H7 (cell line): Measurements from ENCODE around the gene SDC3. TPM values are rescaled to one million over a fixed set of nuclear protein-coding genes. Genes with fewer than 3 reads are reported as not detected.
"Not testable (repeated sequence)": the region's sequence is repeated elsewhere in the genome, so short reads cannot be mapped to it uniquely, and the experiment has no call there.

Experiments
- DNase-seq: peaks from one replicate; pipeline ENCODE4 v3.0.0; 2012
- H3K27me3 ChIP-seq: 2 replicates; pipeline ENCODE4 v1.6.0; 2011; ENCODE audit warnings: mild to moderate bottlenecking, low read length; ENCODE audit not compliant: control insufficient read depth, insufficient read depth
- H3K36me3 ChIP-seq: replicated peaks from 2 replicates; pipeline ENCODE4 v1.5.1; 2011; ENCODE audit warnings: low read length; ENCODE audit not compliant: control insufficient read depth, insufficient read depth
- H3K4me3 ChIP-seq: 2 replicates; pipeline ENCODE4 v1.5.1; 2011; ENCODE audit warnings: low read depth, mild to moderate bottlenecking, control low read depth, low read length, moderate library complexity; ENCODE audit not compliant: insufficient read depth
- total RNA-seq: library from RNA; depleted of rRNA; stranded (reverse); fragments of >200 nt; shearing (Covaris generic); gene quantifications from 2 replicates; pipeline ENCODE4 v1.2.3, GENCODE V29; 2014

The SDC3 gene
- total RNA-seq, 1 experiment from 2014 or later = 38.0 TPM

- no peaks in the 10 kb centered on the region for H3K27me3 ChIP-seq
- H3K36me3 ChIP-seq = peaks cover 37% of the 10 kb centered on the region
- no peak for DNase-seq
- no peak overlapping the region for H3K4me3 ChIP-seq
Measured at GRCh38 chr1:30936541-30937171, 28.1 kb upstream of the SDC3 start.

- H3K27me3 ChIP-seq, DNase-seq: not testable (repeated sequence)
- H3K36me3 ChIP-seq = peaks cover 31% of the 10 kb centered on the region
Measured at GRCh38 chr1:30935758-30936157, 27.2 kb upstream of the SDC3 start.

DNA sequence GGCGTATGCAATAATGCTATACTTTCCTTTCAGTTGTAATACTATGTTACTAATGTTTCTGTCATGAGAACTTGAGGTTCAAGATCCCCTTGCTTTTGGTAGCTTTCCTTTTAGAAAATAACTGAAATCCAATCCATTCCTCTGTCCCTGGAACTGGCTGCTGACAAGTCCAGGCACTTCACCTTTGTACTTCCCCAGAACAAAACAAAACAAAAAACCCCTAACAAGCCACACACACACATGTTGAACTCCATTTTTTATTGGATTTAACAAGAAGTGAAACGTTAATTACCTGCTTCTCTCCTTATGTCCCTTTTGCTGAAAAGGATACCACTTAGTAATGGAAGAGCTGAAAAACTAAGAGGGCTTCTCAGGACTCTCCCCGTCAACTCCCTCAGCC is 26.1 kb upstream of the SDC3 start:
- H3K4me3 ChIP-seq = no peak overlapping the region
- no peaks in the 10 kb centered on the region for H3K27me3 ChIP-seq
- peaks cover 31% of the 10 kb centered on the region for H3K36me3 ChIP-seq
- DNase-seq = no peak

More at GRCh38 chr1:30935758-30936157, 27.2 kb upstream of the SDC3 start:
- not testable (repeated sequence) for H3K4me3 ChIP-seq

DNA sequence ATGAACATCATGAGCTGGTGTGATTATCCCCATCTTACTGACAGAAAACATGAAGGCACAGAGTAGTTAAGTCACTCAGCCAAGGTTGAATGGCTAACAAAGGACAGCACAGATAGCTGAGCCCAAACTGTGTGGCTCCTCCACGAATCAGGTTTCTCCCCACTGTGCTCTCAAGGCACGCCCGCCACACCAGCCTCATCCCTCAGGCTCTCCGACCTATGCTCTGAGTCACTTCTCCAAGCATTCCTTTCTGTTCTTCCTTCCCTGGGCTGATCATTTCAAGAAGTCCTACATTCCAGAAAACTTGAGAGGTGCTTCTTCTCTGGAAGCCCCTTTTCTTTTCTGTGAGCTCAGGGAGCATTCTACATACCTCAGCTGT is 25.3 kb upstream of the SDC3 start:
- Histone ChIP-seq H3K27me3 (no peaks in the 10 kb centered on the region), H3K4me3 (no peak overlapping the region), H3K36me3 (peaks cover 27% of the 10 kb centered on the region)
- DNase-seq = no peak

GRCh38 chr1:30930631-30931173 is 22.1 kb upstream of the SDC3 start:
- no peak for DNase-seq
- H3K27me3 ChIP-seq = no peaks in the 10 kb centered on the region
- H3K4me3 ChIP-seq = no peak overlapping the region
- H3K36me3 ChIP-seq = peaks cover 16% of the 10 kb centered on the region

- Histone ChIP-seq H3K36me3 (peaks cover 13% of the 10 kb centered on the region), H3K27me3 (no peaks in the 10 kb centered on the region), H3K4me3 (no peak overlapping the region)
- no peak for DNase-seq
Measured at GRCh38 chr1:30929944-30930525, 21.5 kb upstream of the SDC3 start.

DNA sequence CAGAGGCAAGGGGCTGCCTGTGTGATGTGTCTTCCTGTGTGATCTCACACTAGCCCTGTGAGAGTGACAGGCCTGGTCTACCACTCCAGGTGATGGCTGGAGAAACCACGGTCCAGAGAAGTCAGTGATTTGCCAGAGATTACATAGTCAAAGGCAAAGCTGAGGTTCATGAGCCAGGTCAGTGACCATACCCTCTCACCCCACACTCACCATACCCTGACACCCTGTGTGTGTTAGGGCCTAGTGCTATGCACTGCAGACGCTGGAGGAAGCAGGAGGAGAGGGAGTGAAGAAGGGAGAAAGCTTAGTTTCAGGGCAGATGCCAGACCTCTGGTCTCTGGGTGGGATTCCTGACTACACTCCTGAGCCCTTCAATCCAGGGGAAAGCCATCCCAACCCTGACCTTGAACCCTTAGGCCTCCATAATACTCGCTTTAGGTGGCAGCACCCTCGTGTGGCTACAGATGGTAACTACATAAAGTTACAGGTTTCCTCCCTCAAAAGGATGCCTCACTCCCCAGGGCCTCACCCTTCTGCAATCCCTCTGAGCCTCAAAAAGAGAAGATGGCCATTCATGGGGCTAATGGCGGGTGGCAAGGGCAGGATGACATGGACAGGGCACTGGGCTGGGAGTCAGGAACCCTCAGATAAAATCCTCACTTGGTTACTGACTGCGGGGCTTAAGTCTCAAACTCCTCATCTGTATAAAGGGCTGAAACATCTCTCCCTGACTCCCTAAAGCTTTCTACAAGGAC is 20.8 kb upstream of the SDC3 start:
- Histone ChIP-seq H3K27me3 (no peaks in the 10 kb centered on the region), H3K4me3 (no peak overlapping the region), H3K36me3 (peaks cover 11% of the 10 kb centered on the region)
- peak; percentile 75 for DNase-seq

- Histone ChIP-seq H3K36me3 (peaks cover 7% of the 10 kb centered on the region), H3K27me3 (no peaks in the 10 kb centered on the region), H3K4me3 (no peak overlapping the region)
- DNase-seq = no peak
Measured at GRCh38 chr1:30928789-30929134, 20.2 kb upstream of the SDC3 start.

DNA sequence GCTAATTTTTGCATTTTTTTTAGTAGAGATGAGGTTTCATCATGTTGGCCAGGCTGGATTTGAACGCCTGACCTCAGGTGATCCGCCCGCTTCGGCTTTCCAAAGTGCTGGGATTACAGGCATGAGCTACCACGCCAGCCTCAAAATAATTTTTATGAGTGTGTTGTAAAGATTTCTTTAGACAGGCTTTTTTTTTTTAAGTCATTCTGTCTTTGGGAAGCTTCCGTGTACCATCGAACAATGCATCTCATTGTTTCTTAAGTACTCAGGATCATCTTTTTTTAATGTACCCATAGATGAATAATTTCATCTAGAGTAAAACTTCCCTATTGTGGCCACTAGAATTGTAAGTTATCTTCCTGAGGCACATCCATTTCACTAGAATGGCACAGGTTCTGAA is 19.6 kb upstream of the SDC3 start:
- Histone ChIP-seq H3K36me3 (peaks cover 3% of the 10 kb centered on the region), H3K4me3 (no peak overlapping the region), H3K27me3 (no peaks in the 10 kb centered on the region)
- DNase-seq = no peak

DNA sequence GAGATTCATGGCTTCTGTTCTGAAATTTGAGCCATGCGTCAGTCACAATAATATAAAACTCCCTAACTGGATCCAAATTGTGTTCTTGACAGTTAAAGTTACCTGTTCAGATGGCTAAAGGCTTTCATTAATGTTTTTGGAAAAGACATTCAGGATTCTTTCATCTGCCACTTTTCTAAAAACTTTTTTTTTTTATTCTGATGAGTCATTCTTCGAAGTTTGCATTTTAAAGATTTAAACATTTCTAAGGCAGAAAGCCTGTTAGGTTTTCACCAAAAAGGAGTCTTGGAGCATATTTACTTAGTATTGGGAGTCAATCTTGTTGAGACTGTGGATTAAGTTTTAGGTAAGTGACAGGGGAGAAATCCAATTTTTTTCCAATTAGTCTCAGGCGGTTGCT is 18.9 kb upstream of the SDC3 start:
- H3K36me3 ChIP-seq = no peaks in the 10 kb centered on the region
- no peak for DNase-seq
- H3K4me3 ChIP-seq = no peak overlapping the region
- H3K27me3 ChIP-seq = no peaks in the 10 kb centered on the region

- H3K27me3 ChIP-seq = no peaks in the 10 kb centered on the region
- H3K4me3 ChIP-seq = no peak overlapping the region
- H3K36me3 ChIP-seq = no peaks in the 10 kb centered on the region
- DNase-seq = no peak
Measured at GRCh38 chr1:30923597-30923996, 15.0 kb upstream of the SDC3 start.

- DNase-seq = no peak
- no peak overlapping the region for H3K4me3 ChIP-seq
- no peaks in the 10 kb centered on the region for H3K36me3 ChIP-seq
- H3K27me3 ChIP-seq = no peaks in the 10 kb centered on the region
Measured at GRCh38 chr1:30920827-30921226, 12.3 kb upstream of the SDC3 start.

DNA sequence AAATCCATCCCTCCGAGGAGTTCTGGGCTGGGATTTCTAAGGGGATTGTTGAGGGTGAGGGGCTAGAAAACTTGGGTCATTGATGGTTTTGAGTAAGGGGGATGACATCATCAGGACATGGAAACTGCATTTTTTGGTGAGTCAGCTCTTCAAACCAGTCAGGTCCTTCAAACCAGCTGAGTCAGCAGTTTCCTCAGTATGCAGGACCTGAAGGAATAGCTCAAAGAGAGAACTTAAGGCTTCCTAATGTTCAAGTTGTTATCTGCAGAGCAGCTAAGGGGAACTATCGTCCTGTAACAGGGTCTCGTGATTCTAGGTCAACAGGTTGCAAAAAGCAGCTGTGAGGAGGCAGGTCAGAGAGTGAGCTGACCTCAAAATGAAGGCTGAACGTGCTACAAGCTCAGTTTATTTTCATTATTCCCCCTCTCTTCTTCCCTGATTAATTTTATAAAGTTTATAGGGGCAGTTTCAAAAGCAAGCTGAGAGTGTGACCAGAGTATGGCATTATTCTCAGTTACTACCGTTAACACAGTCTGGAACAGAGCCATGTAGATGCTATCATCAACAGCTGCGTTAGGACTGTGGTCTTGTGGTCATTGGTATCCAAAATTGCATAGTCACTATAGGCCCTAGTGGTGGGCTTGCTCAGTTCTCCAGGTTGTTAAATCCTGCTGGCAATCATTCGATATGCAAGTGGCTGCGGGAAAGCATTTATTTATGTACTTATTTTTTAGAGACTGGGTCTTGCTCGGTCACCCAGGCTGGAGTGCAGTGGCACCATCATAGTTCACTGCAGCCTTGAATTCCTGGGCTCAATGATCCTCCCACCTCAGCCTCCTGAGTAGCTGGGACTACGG is 10.7 kb upstream of the SDC3 start:
- DNase-seq = no peak
- H3K27me3 ChIP-seq = no peaks in the 10 kb centered on the region
- H3K4me3 ChIP-seq = no peak overlapping the region
- no peaks in the 10 kb centered on the region for H3K36me3 ChIP-seq

DNA sequence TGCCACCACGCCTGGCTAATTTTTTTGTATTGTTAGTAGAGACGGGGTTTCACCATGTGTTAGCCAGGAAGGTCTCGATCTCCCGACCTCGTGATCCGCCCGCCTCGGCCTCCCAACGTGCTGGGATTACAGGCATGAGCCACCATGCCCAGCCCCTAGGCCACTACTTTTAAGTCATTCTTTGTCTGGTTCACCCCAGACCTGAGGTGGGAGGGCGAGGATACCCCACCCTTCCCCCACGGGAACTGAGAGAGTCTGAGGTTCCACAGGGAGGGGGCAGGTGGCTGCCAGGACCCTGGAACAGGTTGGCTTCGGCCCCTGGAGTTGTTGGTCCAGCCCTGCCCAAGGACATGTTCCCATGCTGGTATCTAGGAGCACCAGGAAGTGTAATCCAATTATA is 7.7 kb upstream of the SDC3 start:
- H3K36me3 ChIP-seq = no peaks in the 10 kb centered on the region
- peak; percentile 19 for DNase-seq
- no peaks in the 10 kb centered on the region for H3K27me3 ChIP-seq
- H3K4me3 ChIP-seq = no peak overlapping the region
